Measurements from ENCODE around the gene SIGLEC7. TPM values are rescaled to one million over a fixed set of nuclear protein-coding genes. Genes with fewer than 3 reads are reported as not detected.

The SIGLEC7 gene
- polyA plus RNA-seq, 1 of the 3 experiments (the other 2 are of a cell fraction), result not detected

DNA sequence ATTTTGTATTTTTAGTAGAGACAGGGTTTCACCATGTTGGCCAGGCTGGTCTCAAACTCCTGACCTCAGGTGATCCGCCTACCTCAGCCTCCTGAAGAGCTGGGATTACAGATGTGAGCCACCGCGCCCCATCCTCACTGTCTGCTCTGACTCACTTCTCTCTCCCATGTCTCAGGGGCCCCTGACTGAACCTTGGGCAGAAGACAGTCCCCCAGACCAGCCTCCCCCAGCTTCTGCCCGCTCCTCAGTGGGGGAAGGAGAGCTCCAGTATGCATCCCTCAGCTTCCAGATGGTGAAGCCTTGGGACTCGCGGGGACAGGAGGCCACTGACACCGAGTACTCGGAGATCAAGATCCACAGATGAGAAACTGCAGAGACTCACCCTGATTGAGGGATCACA, 12.4 kb upstream of the SIGLEC7 start:
- H3K4me3 ChIP-seq (ENCODE audit: low read depth in 2 of 2, low read length in 1 of 2), result no peak overlapping the region
- 27% methylated on average over 8 of the region's 8 CpGs for WGBS (ENCODE audit: low lambda C conversion rate)
- no peaks in the 10 kb centered on the region for H3K36me3 ChIP-seq (replicated peaks in 1 of 2; ENCODE audit: control insufficient read depth in 1 of 2, insufficient read depth in 2 of 2, low read length in 1 of 2)
- H3K27ac ChIP-seq (ENCODE audit: low read depth in 2 of 2, low read length in 1 of 2), result no peak overlapping the region
- no peaks in the 10 kb centered on the region for H3F3A ChIP-seq (replicated peaks; ENCODE audit: insufficient read depth)
- no peak overlapping the region for H3K4me2 ChIP-seq
- peaks cover 66% of the 10 kb centered on the region for H3K27me3 ChIP-seq (ENCODE audit: insufficient read depth)
- ChIA-PET POLR2A (no interaction called here), CTCF (interaction anchor here (0.6 to 1.7 kb wide), 2 partner anchors 15 to 29 kb away, joined by 3 to 4 read pairs; no protein-coding TSS in a partner anchor)
- H4K20me1 ChIP-seq (ENCODE audit: insufficient read depth), result no peaks in the 10 kb centered on the region
- DNase-seq, result no peak
- H3K9ac ChIP-seq, result no peak overlapping the region
- no peaks in the 10 kb centered on the region for H3K9me3 ChIP-seq
- H3K4me1 ChIP-seq (ENCODE audit: control insufficient read depth in 1 of 2, insufficient read depth in 2 of 2, low read depth in 1 of 2, low read length in 1 of 2), result no peaks in the 10 kb centered on the region
- H2AFZ ChIP-seq (ENCODE audit: low read depth), result no peak overlapping the region
- no peak for TF ChIP-seq SIN3A (IDR thresholded peaks at IDR 0.05; ENCODE audit: borderline replicate concordance, low read depth, low read length)
- TF ChIP-seq, protein P1, sequence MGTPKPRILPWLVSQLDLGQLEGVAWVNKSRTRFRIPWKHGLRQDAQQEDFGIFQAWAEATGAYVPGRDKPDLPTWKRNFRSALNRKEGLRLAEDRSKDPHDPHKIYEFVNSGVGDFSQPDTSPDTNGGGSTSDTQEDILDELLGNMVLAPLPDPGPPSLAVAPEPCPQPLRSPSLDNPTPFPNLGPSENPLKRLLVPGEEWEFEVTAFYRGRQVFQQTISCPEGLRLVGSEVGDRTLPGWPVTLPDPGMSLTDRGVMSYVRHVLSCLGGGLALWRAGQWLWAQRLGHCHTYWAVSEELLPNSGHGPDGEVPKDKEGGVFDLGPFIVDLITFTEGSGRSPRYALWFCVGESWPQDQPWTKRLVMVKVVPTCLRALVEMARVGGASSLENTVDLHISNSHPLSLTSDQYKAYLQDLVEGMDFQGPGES (IDR thresholded peaks at IDR 0.05; ENCODE audit: low read depth, low read length), result no peak
- TF ChIP-seq, protein P2, sequence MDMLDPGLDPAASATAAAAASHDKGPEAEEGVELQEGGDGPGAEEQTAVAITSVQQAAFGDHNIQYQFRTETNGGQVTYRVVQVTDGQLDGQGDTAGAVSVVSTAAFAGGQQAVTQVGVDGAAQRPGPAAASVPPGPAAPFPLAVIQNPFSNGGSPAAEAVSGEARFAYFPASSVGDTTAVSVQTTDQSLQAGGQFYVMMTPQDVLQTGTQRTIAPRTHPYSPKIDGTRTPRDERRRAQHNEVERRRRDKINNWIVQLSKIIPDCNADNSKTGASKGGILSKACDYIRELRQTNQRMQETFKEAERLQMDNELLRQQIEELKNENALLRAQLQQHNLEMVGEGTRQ (IDR thresholded peaks at IDR 0.05; ENCODE audit: borderline replicate concordance, low read depth, low read length), result no peak
- no peak for TF ChIP-seq JUND (IDR thresholded peaks at IDR 0.05)
- TF ChIP-seq TAF1 (IDR thresholded peaks at IDR 0.05; ENCODE audit: borderline replicate concordance, low read depth, low read length), result no peak
- no peak for TF ChIP-seq TEAD4 (IDR thresholded peaks at IDR 0.05; ENCODE audit: borderline replicate concordance, insufficient read depth)
- TF ChIP-seq FOXJ3 (CRISPR knock-in tag; IDR thresholded peaks at IDR 0.05), result no peak
- TF ChIP-seq GATA2 (CRISPR knock-in tag; IDR thresholded peaks at IDR 0.05), result no peak
- no peak for TF ChIP-seq CHD2 (IDR thresholded peaks at IDR 0.05; ENCODE audit: low read length, partially characterized antibody)
- TF ChIP-seq, protein P3, sequence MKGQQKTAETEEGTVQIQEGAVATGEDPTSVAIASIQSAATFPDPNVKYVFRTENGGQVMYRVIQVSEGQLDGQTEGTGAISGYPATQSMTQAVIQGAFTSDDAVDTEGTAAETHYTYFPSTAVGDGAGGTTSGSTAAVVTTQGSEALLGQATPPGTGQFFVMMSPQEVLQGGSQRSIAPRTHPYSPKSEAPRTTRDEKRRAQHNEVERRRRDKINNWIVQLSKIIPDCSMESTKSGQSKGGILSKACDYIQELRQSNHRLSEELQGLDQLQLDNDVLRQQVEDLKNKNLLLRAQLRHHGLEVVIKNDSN (IDR thresholded peaks at IDR 0.05; ENCODE audit: borderline replicate concordance, low read depth), result no peak
- TF ChIP-seq MEF2A (IDR thresholded peaks at IDR 0.05; ENCODE audit: borderline replicate concordance, low read depth), result no peak
- H3K9me2 ChIP-seq, result no peaks in the 10 kb centered on the region
- no peaks in the 10 kb centered on the region for H3K79me2 ChIP-seq (ENCODE audit: insufficient read depth)

DNA sequence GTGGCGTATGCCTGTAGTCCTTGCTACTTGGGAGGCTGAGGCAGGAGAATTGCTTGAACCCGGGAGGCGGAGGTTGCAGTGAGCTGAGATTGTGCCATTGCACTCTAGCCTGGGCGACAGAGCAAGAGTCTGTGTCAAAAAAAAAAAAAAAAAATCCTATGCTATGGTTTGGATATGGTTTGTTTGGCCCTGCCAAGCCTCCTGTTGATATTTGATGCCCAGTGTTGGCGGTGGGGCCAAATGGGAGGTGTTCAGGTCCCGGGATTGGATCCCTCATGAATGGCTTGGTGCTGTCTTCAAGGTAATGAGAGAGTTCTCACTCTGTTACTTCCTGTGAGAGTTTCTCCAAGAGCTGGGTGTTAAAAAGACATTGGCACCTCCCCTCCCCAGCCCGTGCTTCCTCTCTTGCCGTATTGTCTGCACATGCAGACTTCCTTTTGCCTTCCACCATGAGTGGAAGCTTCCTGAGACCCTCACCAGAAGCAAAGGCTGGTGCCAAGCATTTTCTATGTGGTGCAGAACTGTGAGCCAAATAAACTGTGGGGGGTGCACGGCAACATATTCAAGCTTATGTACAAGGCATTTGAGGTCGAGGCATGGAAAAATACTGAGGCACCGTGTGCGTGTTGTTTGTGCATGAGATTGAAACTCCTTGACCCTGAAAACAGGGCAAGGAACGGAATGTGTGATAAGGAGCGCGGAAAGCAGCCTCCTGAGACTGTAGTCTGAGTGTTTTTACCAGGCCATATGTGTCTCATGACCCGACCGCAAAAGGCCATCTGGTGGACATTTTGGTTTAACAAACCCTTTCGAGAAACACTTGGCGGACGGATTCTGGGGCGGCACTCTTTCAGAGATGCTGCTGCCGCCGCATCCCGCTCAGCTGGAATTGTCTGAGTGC, 10.1 kb upstream of the SIGLEC7 start:
- peak; percentile 34 for DNase-seq
- WGBS (ENCODE audit: low lambda C conversion rate), result 23% methylated on average over 24 of the region's 24 CpGs

More for the DNA sequence above, 10.1 kb upstream of the SIGLEC7 start:
- Histone ChIP-seq H3K79me2 (ENCODE audit: insufficient read depth) (no peaks in the 10 kb centered on the region), H3K9me3 (no peaks in the 10 kb centered on the region), H3K9ac (no peak overlapping the region), H3K4me1 (ENCODE audit: control insufficient read depth in 1 of 2, insufficient read depth in 2 of 2, low read depth in 1 of 2, low read length in 1 of 2) (no peaks in the 10 kb centered on the region), H3K9me2 (no peaks in the 10 kb centered on the region), H3K4me2 (no peak overlapping the region), H3K27ac (ENCODE audit: low read depth in 2 of 2, low read length in 1 of 2) (no peak overlapping the region), H2AFZ (ENCODE audit: low read depth) (no peak overlapping the region), H3K27me3 (ENCODE audit: insufficient read depth) (peaks cover 42% of the 10 kb centered on the region), H3K4me3 (ENCODE audit: low read depth in 2 of 2, low read length in 1 of 2) (no peak overlapping the region), H4K20me1 (ENCODE audit: insufficient read depth) (no peaks in the 10 kb centered on the region), H3F3A (replicated peaks; ENCODE audit: insufficient read depth) (no peaks in the 10 kb centered on the region), H3K36me3 (replicated peaks in 1 of 2; ENCODE audit: control insufficient read depth in 1 of 2, insufficient read depth in 2 of 2, low read length in 1 of 2) (no peaks in the 10 kb centered on the region)
- TF ChIP-seq, protein P4, sequence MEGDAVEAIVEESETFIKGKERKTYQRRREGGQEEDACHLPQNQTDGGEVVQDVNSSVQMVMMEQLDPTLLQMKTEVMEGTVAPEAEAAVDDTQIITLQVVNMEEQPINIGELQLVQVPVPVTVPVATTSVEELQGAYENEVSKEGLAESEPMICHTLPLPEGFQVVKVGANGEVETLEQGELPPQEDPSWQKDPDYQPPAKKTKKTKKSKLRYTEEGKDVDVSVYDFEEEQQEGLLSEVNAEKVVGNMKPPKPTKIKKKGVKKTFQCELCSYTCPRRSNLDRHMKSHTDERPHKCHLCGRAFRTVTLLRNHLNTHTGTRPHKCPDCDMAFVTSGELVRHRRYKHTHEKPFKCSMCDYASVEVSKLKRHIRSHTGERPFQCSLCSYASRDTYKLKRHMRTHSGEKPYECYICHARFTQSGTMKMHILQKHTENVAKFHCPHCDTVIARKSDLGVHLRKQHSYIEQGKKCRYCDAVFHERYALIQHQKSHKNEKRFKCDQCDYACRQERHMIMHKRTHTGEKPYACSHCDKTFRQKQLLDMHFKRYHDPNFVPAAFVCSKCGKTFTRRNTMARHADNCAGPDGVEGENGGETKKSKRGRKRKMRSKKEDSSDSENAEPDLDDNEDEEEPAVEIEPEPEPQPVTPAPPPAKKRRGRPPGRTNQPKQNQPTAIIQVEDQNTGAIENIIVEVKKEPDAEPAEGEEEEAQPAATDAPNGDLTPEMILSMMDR (IDR thresholded peaks at IDR 0.05), result peak; percentile 27; the same call in 1 of the 2 replicates
- TF ChIP-seq, protein P5, sequence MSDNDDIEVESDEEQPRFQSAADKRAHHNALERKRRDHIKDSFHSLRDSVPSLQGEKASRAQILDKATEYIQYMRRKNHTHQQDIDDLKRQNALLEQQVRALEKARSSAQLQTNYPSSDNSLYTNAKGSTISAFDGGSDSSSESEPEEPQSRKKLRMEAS (IDR thresholded peaks at IDR 0.05; ENCODE audit: low read depth), result no peak
- POLR2A ChIA-PET, result no interaction called here
- CTCF ChIA-PET, result interaction anchor here (1.4 kb wide), 1 partner anchor 12 kb away, joined by 4 read pairs; no protein-coding TSS in a partner anchor

Data from SK-N-SH (cell line).